OCI-LY7 (cell line): Measurements from ENCODE around the gene WDR86. TPM values are rescaled to one million over a fixed set of nuclear protein-coding genes. Genes with fewer than 3 reads are reported as not detected.

Experiments
- BruUV-seq: library from RNA; stranded (reverse); fragments of 400-500 nt; replicated peaks from 2 replicates; lab custom pipeline; 2021; lab: Mats Ljungman, UMichigan
- CTCF ChIA-PET: fragments of 300-600 bp; sonication (Branson Sonifier 250); formaldehyde crosslinking; loops from one replicate; lab custom pipeline; 2022; ENCODE audit warnings: antibody characterized with exemption; ENCODE audit not compliant: unreplicated experiment; lab: Charles Lee
- POLR2A ChIA-PET: fragments of 300-600 bp; sonication (Branson Sonifier 250); formaldehyde crosslinking; loops from one replicate; lab custom pipeline; 2022; ENCODE audit warnings: antibody characterized with exemption; lab: Charles Lee
- DNase-seq: peaks from one replicate; pipeline ENCODE4 v3.0.0-alpha.2; 2015; ENCODE audit warnings: low spot score
- H2AFZ ChIP-seq: fragments of 200-600 bp; sonication (generic), shearing (Covaris generic); 2 replicates; pipeline ENCODE4 v1.6.1; 2014; ENCODE audit warnings: mild to moderate bottlenecking, antibody characterized with exemption, low read length, moderate library complexity
- H3K27ac ChIP-seq: fragments of 200-600 bp; sonication (generic); 2 replicates; pipeline ENCODE4 v1.5.1; 2014; ENCODE audit warnings: mixed run types, low read depth, mild to moderate bottlenecking, moderate library complexity, low read length, inconsistent platforms; ENCODE audit not compliant: poor library complexity, severe bottlenecking
- H3K36me3 ChIP-seq: fragments of 200-600 bp; sonication (generic); 2 replicates; pipeline ENCODE4 v1.6.1; 2014; ENCODE audit warnings: mild to moderate bottlenecking, antibody characterized with exemption, low read length, moderate library complexity, mixed read lengths; ENCODE audit not compliant: insufficient read depth
- H3K4me1 ChIP-seq: fragments of 200-600 bp; sonication (generic); 2 replicates; pipeline ENCODE4 v1.5.1; 2014; ENCODE audit warnings: mild to moderate bottlenecking, low read length; ENCODE audit not compliant: insufficient read depth, poor library complexity, severe bottlenecking
- H3K4me2 ChIP-seq: fragments of 200-600 bp; sonication (generic); 2 replicates; pipeline ENCODE4 v1.6.1; 2014; ENCODE audit warnings: mild to moderate bottlenecking, low read length
- H3K4me3 ChIP-seq: fragments of 200-600 bp; sonication (generic); 2 replicates; pipeline ENCODE4 v1.5.1; 2014; ENCODE audit warnings: mild to moderate bottlenecking, low read depth, low read length; ENCODE audit not compliant: poor library complexity, severe bottlenecking
- H3K79me2 ChIP-seq: fragments of 200-600 bp; sonication (generic); 2 replicates; pipeline ENCODE4 v1.6.1; 2016; ENCODE audit warnings: low read depth, mild to moderate bottlenecking, low read length, moderate library complexity, mixed read lengths; ENCODE audit not compliant: insufficient read depth
- H3K9me2 ChIP-seq: fragments of 200-600 bp; sonication (generic); 2 replicates; pipeline ENCODE4 v1.6.1; 2016; ENCODE audit warnings: mild to moderate bottlenecking, low read length, mixed read lengths; ENCODE audit not compliant: insufficient read depth
- H3K9me3 ChIP-seq: fragments of 200-600 bp; sonication (generic); 2 replicates; pipeline ENCODE4 v1.6.1; 2014; ENCODE audit warnings: mild to moderate bottlenecking, mixed run types, low read length, mixed read lengths
- H4K20me1 ChIP-seq: fragments of 200-600 bp; sonication (generic); 2 replicates; pipeline ENCODE4 v1.6.1; 2014; ENCODE audit warnings: mild to moderate bottlenecking, antibody characterized with exemption, low read length, moderate library complexity, mixed read lengths; ENCODE audit not compliant: insufficient read depth
- CTCF ChIP-seq: fragments of 200-600 bp; sonication (generic); conservative IDR thresholded peaks from 2 replicates; pipeline ENCODE4 v1.5.1; 2014; ENCODE audit warnings: mild to moderate bottlenecking, antibody characterized with exemption, low read length, moderate library complexity, mixed read lengths
- EZH2phosphoT487 ChIP-seq: fragments of 200-600 bp; sonication (generic); IDR thresholded peaks from 2 replicates; pipeline ENCODE4 v1.6.1; 2018; ENCODE audit warnings: low read depth, borderline replicate concordance, mild to moderate bottlenecking, mixed run types, antibody characterized with exemption, low read length, moderate library complexity, mixed read lengths
- intact Hi-C: fragments of 100-400 bp; cut with micrococcal nuclease; formaldehyde crosslinking; loops from one replicate; pipeline ENCODE4 v1.10.0; 2022; ENCODE audit not compliant: unreplicated experiment
- total RNA-seq, 2 experiments: library from RNA; depleted of rRNA in 1 of 2; stranded (reverse); fragments of >200 nt in 1 of 2; shearing (Covaris generic) in 1 of 2; gene quantifications; 2 replicates each; pipeline ENCODE4 v1.2.3, GENCODE V29; 2014 to 2022

The WDR86 gene
- total RNA-seq, 2 experiments from 2014 or later: 0.44 to 0.51 TPM

- Histone ChIP-seq H3K4me3 (no peak overlapping the region), H4K20me1 (no peaks in the 10 kb centered on the region), H3K9me2 (no peaks in the 10 kb centered on the region), H3K79me2 (no peaks in the 10 kb centered on the region), H3K27ac (no peak overlapping the region), H3K4me2 (no peak overlapping the region), H2AFZ (no peak overlapping the region), H3K36me3 (no peaks in the 10 kb centered on the region), H3K4me1 (no peaks in the 10 kb centered on the region), H3K9me3 (no peaks in the 10 kb centered on the region)
- ChIA-PET POLR2A (no interaction called here), CTCF (no interaction called here)
- no peak for DNase-seq
- TF ChIP-seq EZH2phosphoT487: no peak
- TF ChIP-seq CTCF: no peak
- no TSS peak for BruUV-seq
- intact Hi-C loops: no loop called here
These were observed 22.5 kb downstream of the WDR86 start for GRCh38 chr7:151387161-151388006.

GRCh38 chr7:151386301-151387160 is 23.3 kb downstream of the WDR86 start:
- no peak for TF ChIP-seq EZH2phosphoT487
- TF ChIP-seq CTCF: no peak
- intact Hi-C loops: no loop called here

More at GRCh38 chr7:151386301-151387160, 23.3 kb downstream of the WDR86 start:
- DNase-seq: no peak
- no TSS peak for BruUV-seq
- ChIA-PET CTCF (no interaction called here), POLR2A (no interaction called here)
- Histone ChIP-seq H3K79me2 (no peaks in the 10 kb centered on the region), H3K9me3 (no peaks in the 10 kb centered on the region), H4K20me1 (no peaks in the 10 kb centered on the region), H3K9me2 (no peaks in the 10 kb centered on the region), H3K27ac (no peak overlapping the region), H2AFZ (no peak overlapping the region), H3K4me1 (peaks cover 5% of the 10 kb centered on the region), H3K36me3 (no peaks in the 10 kb centered on the region), H3K4me2 (no peak overlapping the region), H3K4me3 (no peak overlapping the region)
